Fibroblast of the aortic adventitia (primary cell): Measurements from ENCODE around the gene B3GLCT. TPM values are rescaled to one million over a fixed set of nuclear protein-coding genes. Genes with fewer than 3 reads are reported as not detected.

Experiments used
- total RNA-seq: library from RNA; depleted of rRNA; stranded (reverse); fragments of >200 nt; gene quantifications from 2 replicates; pipeline ENCODE4 v1.2.3, GENCODE V29; 2012; ENCODE audit warnings: low replicate concordance

Gene B3GLCT
- total RNA-seq, 1 donor, result 11.6 TPM

Other genes with a start within 250 kb of the B3GLCT start
- gene HSPH1, start 38.1 kb upstream of the B3GLCT start, total RNA-seq, result 51.8 and 69.9 TPM in 2 replicates